Fibroblast of lung (primary cell): ENCODE results near the gene GRK3. TPM values are rescaled to one million over a fixed set of nuclear protein-coding genes. Genes with fewer than 3 reads are reported as not detected.

Source experiments
- DNase-seq, 2 donors: peaks; one replicate each; pipeline versions ENCODE4 v3.0.0 to v3.0.0-alpha.2; 2010; ENCODE audit warnings: low read depth in 2 of 2
- H2AFZ ChIP-seq: 2 replicates; pipeline ENCODE4 v1.5.1; 2012; ENCODE audit warnings: low read length, control low read depth, inconsistent platforms
- H3K27ac ChIP-seq: 2 replicates; pipeline ENCODE4 v1.5.1; 2011; ENCODE audit warnings: low read length, control low read depth; ENCODE audit not compliant: insufficient read depth
- H3K27me3 ChIP-seq: 2 replicates; pipeline ENCODE4 v1.5.1; 2011; ENCODE audit warnings: mild to moderate bottlenecking, low read length; ENCODE audit not compliant: control insufficient read depth, insufficient read depth
- H3K36me3 ChIP-seq: 2 replicates; pipeline ENCODE4 v1.5.1; 2011; ENCODE audit warnings: low read length; ENCODE audit not compliant: control insufficient read depth, insufficient read depth
- H3K4me1 ChIP-seq: 2 replicates; pipeline ENCODE4 v1.5.1; 2011; ENCODE audit warnings: low read length; ENCODE audit not compliant: control insufficient read depth, insufficient read depth; ENCODE audit errors: extremely low read depth
- H3K4me2 ChIP-seq: 2 replicates; pipeline ENCODE4 v1.5.1; 2011; ENCODE audit warnings: low read length, control low read depth; ENCODE audit not compliant: insufficient read depth; ENCODE audit errors: extremely low read depth
- H3K4me3 ChIP-seq, 4 experiments: fragments of 200-600 bp in 1 of 4; sonication (generic) in 1 of 4; replicated peaks in 1 of 4; 2 replicates each; pipeline ENCODE4 v1.5.1; 2011 to 2016; ENCODE audit warnings: low read length in 4 of 4, low read depth in 3 of 4, mild to moderate bottlenecking in 3 of 4, control low read depth in 2 of 4, inconsistent platforms in 1 of 4, mixed read lengths in 1 of 4; ENCODE audit not compliant: insufficient read depth in 1 of 4; ENCODE audit errors: control extremely low read depth in 1 of 4
- H3K79me2 ChIP-seq: 2 replicates; pipeline ENCODE4 v1.5.1; 2012; ENCODE audit warnings: mild to moderate bottlenecking, low read length, inconsistent platforms; ENCODE audit not compliant: control insufficient read depth, insufficient read depth
- H3K9ac ChIP-seq: 2 replicates; pipeline ENCODE4 v1.5.1; 2011; ENCODE audit warnings: mild to moderate bottlenecking, low read length, control low read depth; ENCODE audit not compliant: insufficient read depth
- H3K9me3 ChIP-seq: 2 replicates; pipeline ENCODE4 v1.5.1; 2012; ENCODE audit warnings: low read depth, low read length; ENCODE audit not compliant: control insufficient read depth, insufficient read depth
- H4K20me1 ChIP-seq: 2 replicates; pipeline ENCODE4 v1.5.1; 2011; ENCODE audit warnings: low read length; ENCODE audit not compliant: control insufficient read depth, insufficient read depth; ENCODE audit errors: extremely low read depth
- EZH2 ChIP-seq: IDR thresholded peaks from 2 replicates; pipeline ENCODE4 v1.5.1; 2012; ENCODE audit warnings: low read length, control low read depth, mild to moderate bottlenecking; ENCODE audit errors: missing control alignments
- polyA plus RNA-seq, 2 donors: library from polyadenylated mRNA; depleted of rRNA in 1 of 2; stranded (reverse) in 1 of 2; unstranded in 1 of 2; fragments of >200 nt; gene quantifications; 2 replicates each; pipeline ENCODE4 v1.2.1, GENCODE V29; 2011 to 2012; ENCODE audit warnings: missing spikeins in 1 of 2
- total RNA-seq: library from RNA; depleted of rRNA; stranded (reverse); fragments of >200 nt; gene quantifications from 2 replicates; pipeline ENCODE4 v1.2.1, GENCODE V29; 2014
- TF ChIP-seq, protein P1 (sequence below), 2 donors: IDR thresholded peaks in 1 of 2; conservative IDR thresholded peaks in 1 of 2; 1 replicate in 1 of 2; 2 replicates in 1 of 2; pipeline ENCODE4 v1.5.1; 2011 to 2012; ENCODE audit warnings: low read length in 2 of 2, control low read depth in 1 of 2, inconsistent platforms in 1 of 2, low read depth in 1 of 2, mild to moderate bottlenecking in 1 of 2

Gene GRK3
- total and polyA plus RNA-seq, 2 donors (not counting 1 experiment from before 2014, with no cell fraction given): 1.6 to 1.7 TPM

DNA sequence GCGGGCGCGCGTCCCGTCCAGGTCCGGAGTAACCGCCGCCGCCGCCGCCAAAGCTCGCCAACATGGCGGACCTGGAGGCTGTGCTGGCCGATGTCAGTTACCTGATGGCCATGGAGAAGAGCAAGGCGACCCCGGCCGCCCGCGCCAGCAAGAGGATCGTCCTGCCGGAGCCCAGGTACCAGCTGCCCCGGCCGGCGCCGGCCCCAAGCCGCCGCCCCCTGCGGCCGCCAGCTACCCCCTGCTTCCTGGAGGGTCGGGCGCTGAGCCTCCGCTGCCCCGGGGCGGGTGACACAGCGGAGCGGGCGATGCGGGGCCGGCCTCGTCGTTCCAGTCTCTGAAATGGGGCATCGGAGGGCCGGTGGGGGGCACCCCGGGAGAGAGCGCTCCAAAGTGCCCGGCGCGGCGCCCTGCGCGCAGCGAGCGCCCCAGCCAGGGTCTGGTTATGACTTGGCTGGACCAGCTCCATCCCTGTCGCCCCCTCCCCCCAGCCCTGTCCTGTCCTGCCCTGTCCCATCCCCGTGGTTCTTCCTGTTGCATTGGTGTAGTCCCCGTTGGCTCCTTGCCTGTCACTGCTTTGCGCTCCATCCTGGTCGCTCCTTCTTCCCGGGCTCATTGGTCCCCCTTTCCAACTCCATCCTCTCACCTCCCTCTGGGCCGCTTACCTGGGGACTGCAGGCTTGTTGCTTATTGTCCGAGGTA lies 653 bp downstream of the GRK3 start:
- peak overlapping the region; percentile 69 for H3K4me2 ChIP-seq
- DNase-seq: peak in 1 of 2 donors; percentile 24
- TF ChIP-seq EZH2: peak; percentile 14
- TF ChIP-seq, protein P1, sequence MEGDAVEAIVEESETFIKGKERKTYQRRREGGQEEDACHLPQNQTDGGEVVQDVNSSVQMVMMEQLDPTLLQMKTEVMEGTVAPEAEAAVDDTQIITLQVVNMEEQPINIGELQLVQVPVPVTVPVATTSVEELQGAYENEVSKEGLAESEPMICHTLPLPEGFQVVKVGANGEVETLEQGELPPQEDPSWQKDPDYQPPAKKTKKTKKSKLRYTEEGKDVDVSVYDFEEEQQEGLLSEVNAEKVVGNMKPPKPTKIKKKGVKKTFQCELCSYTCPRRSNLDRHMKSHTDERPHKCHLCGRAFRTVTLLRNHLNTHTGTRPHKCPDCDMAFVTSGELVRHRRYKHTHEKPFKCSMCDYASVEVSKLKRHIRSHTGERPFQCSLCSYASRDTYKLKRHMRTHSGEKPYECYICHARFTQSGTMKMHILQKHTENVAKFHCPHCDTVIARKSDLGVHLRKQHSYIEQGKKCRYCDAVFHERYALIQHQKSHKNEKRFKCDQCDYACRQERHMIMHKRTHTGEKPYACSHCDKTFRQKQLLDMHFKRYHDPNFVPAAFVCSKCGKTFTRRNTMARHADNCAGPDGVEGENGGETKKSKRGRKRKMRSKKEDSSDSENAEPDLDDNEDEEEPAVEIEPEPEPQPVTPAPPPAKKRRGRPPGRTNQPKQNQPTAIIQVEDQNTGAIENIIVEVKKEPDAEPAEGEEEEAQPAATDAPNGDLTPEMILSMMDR (conservative IDR thresholded peaks at IDR 0.05 in 1 of 2, IDR thresholded peaks at IDR 0.05 in 1 of 2; ENCODE audit: low read depth in 1 of 2, low read length in 2 of 2): no peak
- H3K4me3 ChIP-seq: peak overlapping the region; percentile 31 to 65 (median 59)
- H3K4me1 ChIP-seq: peaks cover 3% of the 10 kb centered on the region
- no peaks in the 10 kb centered on the region for H3K36me3 ChIP-seq
- no peaks in the 10 kb centered on the region for H3K79me2 ChIP-seq
- H3K27me3 ChIP-seq: peaks cover 5% of the 10 kb centered on the region
- peak overlapping the region; percentile 26 for H3K9ac ChIP-seq
- peak overlapping the region; percentile 34 for H2AFZ ChIP-seq
- no peaks in the 10 kb centered on the region for H4K20me1 ChIP-seq
- no peak overlapping the region for H3K27ac ChIP-seq
- H3K9me3 ChIP-seq: no peaks in the 10 kb centered on the region

DNA sequence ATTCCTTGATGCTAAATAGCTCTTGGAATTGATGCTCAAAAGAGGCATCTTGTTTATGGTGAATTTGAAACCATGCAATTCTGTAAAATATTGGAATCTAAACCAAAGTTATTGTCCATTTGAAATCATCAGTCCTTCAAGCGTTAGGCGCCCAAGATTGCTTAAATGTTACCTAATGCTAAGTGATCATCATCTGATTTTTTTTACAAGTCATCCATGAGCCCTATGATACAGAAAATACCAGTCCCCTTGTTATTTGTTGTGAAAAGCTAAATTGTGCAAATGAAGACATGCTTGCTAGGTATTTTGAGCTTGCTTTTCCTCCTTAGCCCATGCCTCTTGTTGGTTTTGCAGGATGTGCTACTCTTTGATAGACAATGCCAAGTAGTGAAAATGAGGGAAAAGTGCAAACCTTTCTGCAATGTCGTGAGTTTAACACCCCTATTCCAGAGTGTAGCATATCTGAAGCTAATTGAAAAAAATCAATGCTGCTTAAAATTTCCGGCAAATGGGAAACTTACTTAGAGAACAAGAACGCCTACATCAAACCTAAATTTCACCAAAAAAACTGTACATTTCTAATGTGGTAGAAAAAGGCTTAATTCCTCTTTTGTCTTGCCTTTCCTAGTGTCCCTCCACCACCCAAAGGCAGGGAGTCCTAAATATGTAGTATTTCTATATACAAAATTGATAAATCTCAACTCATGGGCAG lies 1.9 kb downstream of the GRK3 start:
- Histone ChIP-seq H3K9me3 (no peaks in the 10 kb centered on the region), H3K36me3 (no peaks in the 10 kb centered on the region), H4K20me1 (no peaks in the 10 kb centered on the region), H3K79me2 (no peaks in the 10 kb centered on the region), H3K4me3 (no peak overlapping the region), H3K27me3 (peaks cover 5% of the 10 kb centered on the region), H3K4me2 (no peak overlapping the region), H2AFZ (no peak overlapping the region), H3K9ac (no peak overlapping the region), H3K4me1 (peaks cover 3% of the 10 kb centered on the region), H3K27ac (no peak overlapping the region)
- no peak for DNase-seq
- no peak for TF ChIP-seq EZH2
- TF ChIP-seq, protein P1 (conservative IDR thresholded peaks at IDR 0.05 in 1 of 2, IDR thresholded peaks at IDR 0.05 in 1 of 2; ENCODE audit: low read depth in 1 of 2, low read length in 2 of 2): no peak

DNA sequence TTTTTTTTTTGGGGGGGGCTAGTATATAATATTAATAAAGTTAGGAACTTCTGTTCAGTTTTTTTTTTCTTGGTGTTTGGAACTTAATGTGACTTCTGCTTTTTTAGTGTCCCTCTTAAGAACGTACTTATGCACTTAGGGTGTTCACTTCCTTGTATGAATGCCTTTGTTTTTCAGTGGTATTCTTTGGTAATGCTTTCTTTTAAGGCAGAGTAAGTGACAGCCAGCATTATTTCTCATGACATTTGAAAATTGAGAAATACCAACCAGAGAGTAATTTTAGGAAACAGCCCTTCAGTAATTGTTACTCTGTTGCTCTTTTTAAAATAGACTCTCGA lies 2.4 kb downstream of the GRK3 start:
- no peak for TF ChIP-seq EZH2
- TF ChIP-seq, protein P1 (conservative IDR thresholded peaks at IDR 0.05 in 1 of 2, IDR thresholded peaks at IDR 0.05 in 1 of 2; ENCODE audit: low read depth in 1 of 2, low read length in 2 of 2): no peak
- H3K79me2 ChIP-seq: no peaks in the 10 kb centered on the region
- H3K9me3 ChIP-seq: no peaks in the 10 kb centered on the region
- no peak overlapping the region for H3K9ac ChIP-seq
- no peak for DNase-seq
- H2AFZ ChIP-seq: no peak overlapping the region
- H3K27ac ChIP-seq: no peak overlapping the region
- H3K4me3 ChIP-seq: no peak overlapping the region
- peaks cover 5% of the 10 kb centered on the region for H3K27me3 ChIP-seq
- H3K4me2 ChIP-seq: no peak overlapping the region
- H3K36me3 ChIP-seq: no peaks in the 10 kb centered on the region
- H4K20me1 ChIP-seq: no peaks in the 10 kb centered on the region
- peaks cover 3% of the 10 kb centered on the region for H3K4me1 ChIP-seq
